HEK293T (cell line): ENCODE measurements around the gene RPA1.

ENCODE experiments used
- BHLHE40 ChIP-seq: fragments of 450-650 bp; IDR thresholded peaks from 2 replicates; pipeline ENCODE4 v1.6.1; 2016; ENCODE audit warnings: mild to moderate bottlenecking, moderate library complexity, borderline replicate concordance
- CTBP1 ChIP-seq: fragments of 450-650 bp; IDR thresholded peaks from 2 replicates; pipeline ENCODE4 v1.6.1; 2016; ENCODE audit warnings: borderline replicate concordance
- FOXA1 ChIP-seq: fragments of 450-650 bp; IDR thresholded peaks from 2 replicates; pipeline ENCODE4 v1.6.1; 2016; ENCODE audit warnings: mild to moderate bottlenecking
- FOXK2 ChIP-seq: fragments of 450-650 bp; IDR thresholded peaks from 2 replicates; pipeline ENCODE4 v1.6.1; 2016; ENCODE audit warnings: mild to moderate bottlenecking
- FOXM1 ChIP-seq: fragments of 450-650 bp; IDR thresholded peaks from 2 replicates; pipeline ENCODE4 v1.6.1; 2017; ENCODE audit warnings: mild to moderate bottlenecking, borderline replicate concordance
- HDGF ChIP-seq: fragments of 450-650 bp; IDR thresholded peaks from 2 replicates; pipeline ENCODE4 v1.6.1; 2017; ENCODE audit warnings: antibody characterized with exemption, borderline replicate concordance
- L3MBTL2 ChIP-seq: fragments of 450-650 bp; conservative IDR thresholded peaks from 2 replicates; pipeline ENCODE4 v1.6.1; 2016; ENCODE audit warnings: mild to moderate bottlenecking
- LEF1 ChIP-seq: fragments of 450-650 bp; IDR thresholded peaks from 2 replicates; pipeline ENCODE4 v1.6.1; 2017; ENCODE audit warnings: mild to moderate bottlenecking, borderline replicate concordance
- NFRKB ChIP-seq: fragments of 450-650 bp; IDR thresholded peaks from 2 replicates; pipeline ENCODE4 v1.6.1; 2016; ENCODE audit warnings: mild to moderate bottlenecking, moderate library complexity
- PKNOX1 ChIP-seq: fragments of 450-650 bp; IDR thresholded peaks from 2 replicates; pipeline ENCODE4 v1.6.1; 2016
- SP1 ChIP-seq: fragments of 450-650 bp; IDR thresholded peaks from 2 replicates; pipeline ENCODE4 v1.6.1; 2017
- SUZ12 ChIP-seq: fragments of 450-650 bp; IDR thresholded peaks from 2 replicates; pipeline ENCODE4 v1.6.1; 2016; ENCODE audit warnings: mild to moderate bottlenecking
- TARDBP ChIP-seq: fragments of 450-650 bp; IDR thresholded peaks from 2 replicates; pipeline ENCODE4 v1.6.1; 2016

DNA sequence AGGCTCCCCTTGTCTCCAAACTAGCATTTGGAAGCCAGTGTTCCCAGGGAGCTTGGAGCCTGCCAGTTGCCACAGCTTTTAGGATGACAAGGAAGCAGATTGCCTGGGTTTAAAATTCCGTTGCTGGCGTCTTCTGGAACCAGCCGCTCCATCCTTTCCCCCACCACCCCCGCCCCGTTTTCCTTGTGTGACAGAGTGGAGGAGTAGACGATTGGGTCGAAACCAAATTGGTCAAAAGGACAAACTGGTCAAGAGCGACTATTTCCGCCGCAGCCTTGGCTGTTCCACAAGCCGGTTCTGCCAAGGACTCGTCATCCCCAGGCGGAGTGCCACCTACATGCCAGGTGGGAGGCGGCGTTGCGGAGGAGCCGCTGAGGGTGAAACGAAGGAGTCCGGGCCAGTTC, 91.1 kb downstream of the RPA1 start:
- TF ChIP-seq SUZ12, result no peak
- TF ChIP-seq TARDBP, result no peak
- no peak for TF ChIP-seq CTBP1
- no peak for TF ChIP-seq FOXA1
- TF ChIP-seq BHLHE40, result no peak
- no peak for TF ChIP-seq HDGF
- no peak for TF ChIP-seq PKNOX1
- TF ChIP-seq L3MBTL2, result no peak
- TF ChIP-seq FOXK2, result no peak
- TF ChIP-seq SP1, result no peak
- no peak for TF ChIP-seq FOXM1
- no peak for TF ChIP-seq NFRKB
- no peak for TF ChIP-seq LEF1
